Measurements from ENCODE around the gene PHACTR1. TPM values are rescaled to one million over a fixed set of nuclear protein-coding genes. Genes with fewer than 3 reads are reported as not detected.

PHACTR1 gene
- total RNA-seq, 1 donor from 2014 or later = 7.9 TPM

GRCh38 chr6:12749531-12750379, 33.2 kb downstream of the PHACTR1 start:
- peak; percentile 61 for DNase-seq (ENCODE audit: low read depth)

DNA sequence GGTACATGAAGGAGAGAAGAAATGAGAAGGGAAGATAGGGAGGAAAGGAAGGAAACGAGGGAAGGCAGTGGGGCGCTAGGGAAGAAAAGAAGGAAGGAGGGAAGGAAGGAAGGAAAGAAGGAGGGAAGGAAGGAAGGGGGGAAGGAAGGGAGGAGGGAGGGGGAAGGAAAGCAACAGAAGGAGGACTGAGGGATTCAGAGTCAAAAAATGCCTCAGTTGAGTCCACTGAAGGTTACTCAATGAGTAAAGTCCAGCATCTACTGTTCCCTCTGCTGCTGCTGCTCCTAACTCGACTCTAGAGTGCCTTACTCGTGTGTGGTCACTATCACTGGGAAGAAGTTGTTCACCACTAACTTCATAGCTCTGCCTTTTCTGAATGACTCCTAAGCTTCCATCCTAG, 33.8 kb downstream of the PHACTR1 start:
- DNase-seq (ENCODE audit: low read depth) = no peak

- peak; percentile 83 for DNase-seq (ENCODE audit: low read depth)
Observed at GRCh38 chr6:12751694-12752325, 35.2 kb downstream of the PHACTR1 start.

DNA sequence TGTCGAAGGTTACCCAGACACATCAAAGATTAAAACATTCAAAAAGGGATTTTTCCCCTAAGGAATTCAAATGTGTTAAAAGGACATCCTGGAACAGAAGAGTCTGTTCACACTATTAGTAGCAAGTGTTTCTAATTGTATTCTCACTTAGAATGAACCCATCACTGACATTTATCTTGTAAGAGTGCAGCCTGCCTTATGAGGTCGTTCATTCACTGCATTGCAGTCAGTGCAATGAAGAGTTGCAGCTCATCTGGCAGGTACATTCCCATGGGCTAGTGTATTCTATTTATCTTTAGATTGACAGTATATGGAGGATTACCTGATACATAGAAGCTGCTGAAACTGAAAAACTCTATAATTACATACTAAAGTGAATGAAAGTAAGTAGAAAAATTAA, 36.5 kb downstream of the PHACTR1 start:
- no peak for DNase-seq (ENCODE audit: low read depth)

- DNase-seq (ENCODE audit: low read depth) = no peak
Observed at GRCh38 chr6:12760226-12760625, 43.7 kb downstream of the PHACTR1 start.

GRCh38 chr6:12760911-12761310, 44.3 kb downstream of the PHACTR1 start:
- DNase-seq (ENCODE audit: low read depth) = peak; percentile 55

DNA sequence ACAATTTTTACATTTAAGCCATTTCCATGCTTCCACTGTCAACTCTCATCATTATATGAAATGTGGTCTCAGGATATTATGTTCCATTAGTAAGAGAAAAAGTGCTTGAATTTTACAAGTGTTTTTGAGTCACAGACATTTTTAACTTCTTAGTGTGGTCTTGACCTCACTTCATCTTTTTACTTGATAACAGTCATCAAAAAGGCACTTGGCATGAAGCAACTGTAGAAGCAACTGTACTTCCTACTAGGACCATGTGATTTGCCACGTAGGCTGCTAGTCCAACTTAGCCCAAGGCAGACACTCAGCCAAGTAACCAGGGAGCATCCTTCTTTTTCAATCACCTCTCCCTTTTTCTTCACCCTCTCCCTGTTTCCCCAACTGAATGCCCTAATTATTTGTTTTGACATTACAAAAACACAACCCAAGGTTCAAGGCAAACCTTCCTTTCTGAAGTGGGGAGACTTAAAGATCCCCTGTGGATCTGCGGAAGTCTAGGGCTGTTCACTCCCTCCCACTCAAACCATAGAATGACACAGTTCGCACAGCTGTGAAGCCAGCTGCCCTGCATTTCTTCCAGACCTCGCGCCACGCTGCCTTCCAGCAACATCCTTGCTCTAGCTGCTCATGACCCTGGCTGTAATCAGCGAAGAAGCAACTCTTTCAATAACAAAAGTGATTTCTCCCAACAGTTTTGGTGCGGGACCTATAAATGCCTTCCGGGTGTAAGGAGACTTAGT, 45.0 kb downstream of the PHACTR1 start:
- peak; percentile 92 for DNase-seq (ENCODE audit: low read depth)

DNA sequence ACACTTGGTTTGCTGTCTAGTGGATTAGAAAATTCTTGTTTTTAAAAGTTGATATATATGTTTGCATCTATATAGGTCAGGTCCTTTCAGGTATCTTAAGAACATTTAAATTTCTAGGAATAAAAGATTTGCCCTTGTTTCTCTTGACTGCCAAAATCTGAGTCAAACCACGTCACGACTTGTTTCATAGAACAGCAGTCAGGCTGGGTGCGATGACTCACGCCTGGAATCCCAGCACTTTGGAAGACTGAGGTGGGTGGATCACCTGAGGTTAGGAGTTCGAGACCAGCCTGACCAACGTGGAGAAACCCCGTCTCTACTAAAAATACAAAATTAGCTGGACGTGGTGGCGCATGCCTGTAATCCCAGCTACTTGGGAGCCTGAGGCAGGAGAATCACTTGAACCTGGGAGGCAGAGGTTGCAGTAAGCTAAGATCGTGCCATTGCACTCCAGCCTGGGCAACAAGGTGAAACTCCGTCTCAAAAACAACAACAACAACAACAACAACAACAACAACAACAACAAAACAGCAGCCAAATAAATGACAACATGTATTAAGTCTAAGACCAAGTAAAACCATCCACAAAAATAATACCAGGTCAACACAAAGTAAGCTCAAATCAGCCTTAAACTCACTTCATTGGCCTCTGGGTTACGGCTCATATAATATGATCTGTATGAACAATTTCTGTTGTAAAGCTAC, 46.3 kb downstream of the PHACTR1 start:
- DNase-seq (ENCODE audit: low read depth) = peak; percentile 60

- DNase-seq (ENCODE audit: low read depth) = no peak
Observed at GRCh38 chr6:12766365-12766764, 49.8 kb downstream of the PHACTR1 start.

DNA sequence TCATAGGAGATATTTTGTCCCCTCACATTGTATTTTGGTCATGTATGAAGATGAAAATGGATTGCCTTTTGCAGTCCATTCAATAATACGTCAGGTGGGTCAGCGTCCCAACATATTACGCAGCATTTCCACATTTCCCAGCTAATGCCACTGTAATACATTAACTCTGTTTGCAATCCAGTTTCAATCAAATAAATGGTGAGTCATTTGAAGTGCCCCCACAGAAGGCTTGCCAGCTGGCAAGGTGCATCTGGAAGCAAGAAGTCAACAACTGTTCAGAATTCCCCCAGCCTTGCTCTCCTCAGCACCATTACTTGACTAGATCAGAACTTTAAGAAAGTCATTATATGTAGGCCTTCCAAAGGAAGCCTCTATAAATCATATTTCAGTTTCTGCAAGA, 50.4 kb downstream of the PHACTR1 start:
- DNase-seq (ENCODE audit: low read depth) = peak; percentile 13

- DNase-seq (ENCODE audit: low read depth) = peak; percentile 60
Observed at GRCh38 chr6:12769556-12770256, 53.1 kb downstream of the PHACTR1 start.

- no peak for DNase-seq (ENCODE audit: low read depth)
Observed at GRCh38 chr6:12772416-12772815, 55.8 kb downstream of the PHACTR1 start.

- peak; percentile 86 for DNase-seq (ENCODE audit: low read depth)
Observed at GRCh38 chr6:12776291-12776690, 59.7 kb downstream of the PHACTR1 start.

DNA sequence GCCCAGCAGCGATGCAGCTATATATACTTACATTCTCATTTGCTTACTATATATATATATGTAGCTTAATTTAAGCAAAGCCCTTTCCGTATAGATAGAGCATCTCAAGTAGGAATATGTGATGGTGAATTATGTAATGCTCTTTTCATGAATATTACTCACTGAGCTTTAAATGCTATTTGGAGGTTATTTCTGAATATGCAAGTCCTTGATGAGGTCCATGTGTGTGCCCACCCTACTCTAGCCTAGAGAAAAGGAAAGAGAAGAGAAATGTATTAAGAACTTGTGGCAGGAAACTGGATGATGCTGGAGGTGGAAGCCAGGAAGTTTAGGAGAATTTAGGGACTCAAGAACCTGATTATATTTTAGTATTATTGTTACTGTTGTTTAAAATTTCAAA, 63.2 kb downstream of the PHACTR1 start:
- no peak for DNase-seq (ENCODE audit: low read depth)

GRCh38 chr6:12782136-12782535, 65.6 kb downstream of the PHACTR1 start:
- DNase-seq (ENCODE audit: low read depth) = no peak

DNA sequence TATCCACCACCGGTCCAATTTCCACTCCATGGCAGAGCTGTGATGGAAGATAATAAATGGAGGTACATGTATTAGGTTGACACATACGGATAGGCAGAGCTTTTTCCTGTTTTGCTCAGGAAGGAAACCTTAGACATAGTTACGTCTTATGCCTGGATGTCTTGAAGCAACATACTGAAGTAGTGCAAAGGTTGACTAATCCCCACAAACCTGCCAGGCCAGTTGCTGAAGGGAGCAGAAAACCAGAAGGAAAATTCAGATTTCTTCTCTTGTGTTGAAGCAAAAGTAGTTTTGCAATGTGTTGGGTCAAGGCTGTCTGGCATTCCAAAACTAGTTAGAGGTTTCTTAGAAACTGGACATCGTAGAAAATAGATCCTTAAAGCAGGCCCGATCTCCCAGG, 68.7 kb downstream of the PHACTR1 start:
- DNase-seq (ENCODE audit: low read depth) = no peak

DNA sequence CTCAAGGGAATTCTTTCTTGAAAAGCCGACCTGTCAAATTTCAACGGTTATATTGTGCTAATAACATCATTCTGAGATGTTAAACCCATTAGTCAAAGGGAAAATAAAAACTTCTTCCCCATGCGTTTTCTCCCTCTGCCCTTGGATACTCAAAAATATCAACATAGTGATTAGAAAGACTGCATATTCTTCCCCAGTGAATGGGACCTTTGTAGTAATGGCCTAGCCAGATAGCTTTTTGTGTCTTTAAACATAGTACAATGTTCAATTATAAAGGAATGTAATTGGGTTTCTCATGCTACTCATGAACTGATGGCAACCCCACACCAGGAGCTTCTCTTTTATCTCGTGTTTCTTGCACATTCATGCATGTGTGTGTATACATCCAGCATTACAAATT, 69.4 kb downstream of the PHACTR1 start:
- no peak for DNase-seq (ENCODE audit: low read depth)

GRCh38 chr6:12791371-12791770, 74.8 kb downstream of the PHACTR1 start:
- DNase-seq (ENCODE audit: low read depth) = no peak

DNA sequence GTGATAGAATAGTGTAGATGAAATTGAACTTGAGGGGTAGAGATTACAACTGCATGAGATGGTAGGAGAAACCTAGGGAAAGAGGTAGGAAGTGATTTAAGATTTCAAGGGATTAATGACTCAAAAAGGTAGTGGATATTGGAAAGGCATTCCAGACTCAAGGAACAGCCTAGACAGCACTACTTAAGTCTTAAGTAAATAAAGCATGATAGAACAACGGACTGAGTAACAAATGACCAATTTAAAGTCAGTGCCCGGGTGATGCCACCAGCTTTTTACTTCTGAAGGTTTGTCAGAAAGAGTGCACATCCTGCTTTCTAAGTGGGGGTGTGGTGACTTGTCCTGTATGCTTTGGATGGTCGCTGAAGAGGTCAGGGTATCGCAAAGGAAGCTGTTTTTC, 81.8 kb downstream of the PHACTR1 start:
- no peak for DNase-seq (ENCODE audit: low read depth)

GRCh38 chr6:12800120-12800519, 83.6 kb downstream of the PHACTR1 start:
- DNase-seq (ENCODE audit: low read depth) = no peak

DNA sequence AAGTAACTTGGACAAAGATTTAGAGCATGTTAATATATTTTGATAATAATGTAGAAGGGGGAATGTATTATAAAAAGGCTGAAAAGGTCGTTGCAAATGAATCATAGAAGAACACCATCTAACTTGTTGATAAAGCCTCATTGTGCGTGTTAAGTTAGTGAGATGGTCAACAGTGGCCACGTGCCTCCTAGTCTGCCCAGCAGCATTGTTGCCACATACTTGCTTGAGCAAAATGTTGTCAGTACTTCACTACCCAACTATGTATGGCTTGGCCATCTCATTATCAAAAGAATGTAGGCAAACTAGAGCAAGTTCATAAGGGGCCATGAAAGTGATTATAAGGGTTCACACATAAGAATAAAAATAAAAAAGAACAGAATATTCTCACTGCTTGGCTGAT, 84.6 kb downstream of the PHACTR1 start:
- no peak for DNase-seq (ENCODE audit: low read depth)
